OCI-LY7 (cell line): ENCODE results near the gene DTX4. TPM values are rescaled to one million over a fixed set of nuclear protein-coding genes. Genes with fewer than 3 reads are reported as not detected.

ENCODE experiments used
- BruUV-seq: library from RNA; stranded (reverse); fragments of 400-500 nt; replicated peaks from 2 replicates; lab custom pipeline; 2021; lab: Mats Ljungman, UMichigan
- CTCF ChIA-PET: fragments of 300-600 bp; sonication (Branson Sonifier 250); formaldehyde crosslinking; loops from one replicate; lab custom pipeline; 2022; ENCODE audit warnings: antibody characterized with exemption; ENCODE audit not compliant: unreplicated experiment; lab: Charles Lee
- POLR2A ChIA-PET: fragments of 300-600 bp; sonication (Branson Sonifier 250); formaldehyde crosslinking; loops from one replicate; lab custom pipeline; 2022; ENCODE audit warnings: antibody characterized with exemption; lab: Charles Lee
- DNase-seq: peaks from one replicate; pipeline ENCODE4 v3.0.0-alpha.2; 2015; ENCODE audit warnings: low spot score
- H2AFZ ChIP-seq: fragments of 200-600 bp; sonication (generic), shearing (Covaris generic); 2 replicates; pipeline ENCODE4 v1.6.1; 2014; ENCODE audit warnings: mild to moderate bottlenecking, antibody characterized with exemption, low read length, moderate library complexity
- H3K27ac ChIP-seq: fragments of 200-600 bp; sonication (generic); 2 replicates; pipeline ENCODE4 v1.5.1; 2014; ENCODE audit warnings: mixed run types, low read depth, mild to moderate bottlenecking, moderate library complexity, low read length, inconsistent platforms; ENCODE audit not compliant: poor library complexity, severe bottlenecking
- H3K36me3 ChIP-seq: fragments of 200-600 bp; sonication (generic); 2 replicates; pipeline ENCODE4 v1.6.1; 2014; ENCODE audit warnings: mild to moderate bottlenecking, antibody characterized with exemption, low read length, moderate library complexity, mixed read lengths; ENCODE audit not compliant: insufficient read depth
- H3K4me1 ChIP-seq: fragments of 200-600 bp; sonication (generic); 2 replicates; pipeline ENCODE4 v1.5.1; 2014; ENCODE audit warnings: mild to moderate bottlenecking, low read length; ENCODE audit not compliant: insufficient read depth, poor library complexity, severe bottlenecking
- H3K4me2 ChIP-seq: fragments of 200-600 bp; sonication (generic); 2 replicates; pipeline ENCODE4 v1.6.1; 2014; ENCODE audit warnings: mild to moderate bottlenecking, low read length
- H3K4me3 ChIP-seq: fragments of 200-600 bp; sonication (generic); 2 replicates; pipeline ENCODE4 v1.5.1; 2014; ENCODE audit warnings: mild to moderate bottlenecking, low read depth, low read length; ENCODE audit not compliant: poor library complexity, severe bottlenecking
- H3K79me2 ChIP-seq: fragments of 200-600 bp; sonication (generic); 2 replicates; pipeline ENCODE4 v1.6.1; 2016; ENCODE audit warnings: low read depth, mild to moderate bottlenecking, low read length, moderate library complexity, mixed read lengths; ENCODE audit not compliant: insufficient read depth
- H3K9me2 ChIP-seq: fragments of 200-600 bp; sonication (generic); 2 replicates; pipeline ENCODE4 v1.6.1; 2016; ENCODE audit warnings: mild to moderate bottlenecking, low read length, mixed read lengths; ENCODE audit not compliant: insufficient read depth
- H3K9me3 ChIP-seq: fragments of 200-600 bp; sonication (generic); 2 replicates; pipeline ENCODE4 v1.6.1; 2014; ENCODE audit warnings: mild to moderate bottlenecking, mixed run types, low read length, mixed read lengths
- H4K20me1 ChIP-seq: fragments of 200-600 bp; sonication (generic); 2 replicates; pipeline ENCODE4 v1.6.1; 2014; ENCODE audit warnings: mild to moderate bottlenecking, antibody characterized with exemption, low read length, moderate library complexity, mixed read lengths; ENCODE audit not compliant: insufficient read depth
- CTCF ChIP-seq: fragments of 200-600 bp; sonication (generic); conservative IDR thresholded peaks from 2 replicates; pipeline ENCODE4 v1.5.1; 2014; ENCODE audit warnings: mild to moderate bottlenecking, antibody characterized with exemption, low read length, moderate library complexity, mixed read lengths
- EZH2phosphoT487 ChIP-seq: fragments of 200-600 bp; sonication (generic); IDR thresholded peaks from 2 replicates; pipeline ENCODE4 v1.6.1; 2018; ENCODE audit warnings: low read depth, borderline replicate concordance, mild to moderate bottlenecking, mixed run types, antibody characterized with exemption, low read length, moderate library complexity, mixed read lengths
- intact Hi-C: fragments of 100-400 bp; cut with micrococcal nuclease; formaldehyde crosslinking; loops from one replicate; pipeline ENCODE4 v1.10.0; 2022; ENCODE audit not compliant: unreplicated experiment
- total RNA-seq, 2 experiments: library from RNA; depleted of rRNA in 1 of 2; stranded (reverse); fragments of >200 nt in 1 of 2; shearing (Covaris generic) in 1 of 2; gene quantifications; 2 replicates each; pipeline ENCODE4 v1.2.3, GENCODE V29; 2014 to 2022

DTX4 gene
- total RNA-seq, 2 experiments from 2014 or later: 1.4 to 9.9 TPM

- POLR2A ChIA-PET: no interaction called here
- H4K20me1 ChIP-seq: no peaks in the 10 kb centered on the region
- H2AFZ ChIP-seq: no peak overlapping the region
- CTCF ChIA-PET: no interaction called here
- no peak overlapping the region for H3K27ac ChIP-seq
- H3K4me3 ChIP-seq: no peak overlapping the region
- no peak for DNase-seq
- H3K79me2 ChIP-seq: no peaks in the 10 kb centered on the region
- no TSS peak for BruUV-seq
- no peak overlapping the region for H3K4me2 ChIP-seq
- intact Hi-C loops: no loop called here
- H3K4me1 ChIP-seq: peaks cover 13% of the 10 kb centered on the region
- no peak for TF ChIP-seq EZH2phosphoT487
- no peaks in the 10 kb centered on the region for H3K9me2 ChIP-seq
- H3K9me3 ChIP-seq: 0 out of 2 replicates have a peak, but pooled peaks cover 9% of the 10 kb centered on the region
- H3K36me3 ChIP-seq: no peaks in the 10 kb centered on the region; the same call in 1 of the 2 replicates
These were observed 8.3 kb downstream of the DTX4 start for GRCh38 chr11:59180168-59180776.

DNA sequence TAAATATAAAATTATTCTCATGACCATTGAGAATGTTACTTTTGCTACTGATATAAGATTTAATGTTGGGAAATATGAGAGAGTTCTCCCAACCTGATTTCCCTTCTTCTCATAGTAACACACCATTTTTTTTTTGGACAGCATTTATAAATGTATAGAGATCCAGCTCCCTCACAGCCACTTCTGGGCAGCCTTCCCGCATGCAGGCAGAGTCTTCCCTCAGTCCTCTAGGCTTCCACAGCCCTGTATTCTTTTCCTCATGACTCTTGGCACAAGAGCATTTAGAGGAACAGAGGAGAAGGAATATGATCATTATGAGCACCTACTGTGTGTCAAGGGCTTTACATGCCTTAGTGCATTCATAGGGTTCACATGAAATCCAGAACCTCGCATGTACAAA is 9.0 kb downstream of the DTX4 start:
- Histone ChIP-seq H3K4me2 (no peak overlapping the region), H2AFZ (no peak overlapping the region), H3K79me2 (no peaks in the 10 kb centered on the region), H3K9me2 (no peaks in the 10 kb centered on the region), H3K27ac (no peak overlapping the region), H3K9me3 (0 out of 2 replicates have a peak, but pooled peaks cover 9% of the 10 kb centered on the region), H3K36me3 (no peaks in the 10 kb centered on the region; the same call in 1 of the 2 replicates), H3K4me3 (no peak overlapping the region), H4K20me1 (no peaks in the 10 kb centered on the region), H3K4me1 (peaks cover 13% of the 10 kb centered on the region)
- TF ChIP-seq EZH2phosphoT487 (no peak), CTCF (no peak)
- POLR2A ChIA-PET: no interaction called here
- no peak for DNase-seq
- intact Hi-C loops: no loop called here
- no TSS peak for BruUV-seq
- CTCF ChIA-PET: no interaction called here

DNA sequence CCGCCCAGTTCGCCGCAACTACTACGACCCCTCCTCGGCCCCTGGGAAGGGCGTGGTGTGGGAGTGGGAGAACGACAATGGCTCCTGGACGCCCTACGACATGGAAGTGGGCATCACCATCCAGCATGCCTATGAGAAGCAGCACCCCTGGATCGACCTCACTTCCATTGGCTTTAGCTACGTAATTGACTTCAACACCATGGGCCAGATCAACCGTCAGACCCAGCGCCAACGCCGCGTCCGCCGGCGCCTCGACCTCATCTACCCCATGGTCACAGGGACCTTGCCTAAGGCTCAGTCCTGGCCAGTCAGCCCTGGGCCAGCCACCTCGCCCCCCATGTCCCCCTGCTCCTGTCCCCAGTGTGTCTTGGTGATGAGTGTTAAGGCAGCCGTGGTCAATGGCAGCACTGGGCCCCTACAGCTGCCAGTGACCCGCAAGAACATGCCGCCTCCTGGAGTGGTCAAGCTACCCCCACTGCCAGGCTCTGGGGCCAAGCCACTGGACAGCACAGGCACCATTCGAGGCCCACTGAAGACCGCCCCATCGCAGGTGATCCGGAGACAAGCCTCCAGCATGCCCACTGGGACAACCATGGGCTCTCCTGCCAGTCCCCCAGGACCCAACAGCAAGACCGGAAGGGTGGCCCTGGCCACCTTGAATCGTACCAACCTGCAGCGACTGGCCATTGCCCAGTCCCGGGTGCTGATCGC is 10.0 kb downstream of the DTX4 start:
- no peaks in the 10 kb centered on the region for H3K79me2 ChIP-seq

More for the DNA sequence above, 10.0 kb downstream of the DTX4 start:
- Histone ChIP-seq H3K4me1 (peaks cover 13% of the 10 kb centered on the region), H2AFZ (no peak overlapping the region), H3K27ac (no peak overlapping the region), H3K9me3 (0 out of 2 replicates have a peak, but pooled peaks cover 9% of the 10 kb centered on the region), H3K36me3 (no peaks in the 10 kb centered on the region; the same call in 1 of the 2 replicates), H3K4me3 (no peak overlapping the region), H3K4me2 (no peak overlapping the region), H3K9me2 (no peaks in the 10 kb centered on the region), H4K20me1 (no peaks in the 10 kb centered on the region)
- CTCF ChIA-PET: no interaction called here
- intact Hi-C loops: no loop called here
- BruUV-seq: no TSS peak
- POLR2A ChIA-PET: interaction anchor here (0.7 kb wide), 1 partner anchor 21 kb away, joined by 4 read pairs; no protein-coding TSS in a partner anchor
- no peak for TF ChIP-seq EZH2phosphoT487
- TF ChIP-seq CTCF: no peak
- no peak for DNase-seq
